ENCODE measurements around the gene INSYN2B.

Gene INSYN2B

DNA sequence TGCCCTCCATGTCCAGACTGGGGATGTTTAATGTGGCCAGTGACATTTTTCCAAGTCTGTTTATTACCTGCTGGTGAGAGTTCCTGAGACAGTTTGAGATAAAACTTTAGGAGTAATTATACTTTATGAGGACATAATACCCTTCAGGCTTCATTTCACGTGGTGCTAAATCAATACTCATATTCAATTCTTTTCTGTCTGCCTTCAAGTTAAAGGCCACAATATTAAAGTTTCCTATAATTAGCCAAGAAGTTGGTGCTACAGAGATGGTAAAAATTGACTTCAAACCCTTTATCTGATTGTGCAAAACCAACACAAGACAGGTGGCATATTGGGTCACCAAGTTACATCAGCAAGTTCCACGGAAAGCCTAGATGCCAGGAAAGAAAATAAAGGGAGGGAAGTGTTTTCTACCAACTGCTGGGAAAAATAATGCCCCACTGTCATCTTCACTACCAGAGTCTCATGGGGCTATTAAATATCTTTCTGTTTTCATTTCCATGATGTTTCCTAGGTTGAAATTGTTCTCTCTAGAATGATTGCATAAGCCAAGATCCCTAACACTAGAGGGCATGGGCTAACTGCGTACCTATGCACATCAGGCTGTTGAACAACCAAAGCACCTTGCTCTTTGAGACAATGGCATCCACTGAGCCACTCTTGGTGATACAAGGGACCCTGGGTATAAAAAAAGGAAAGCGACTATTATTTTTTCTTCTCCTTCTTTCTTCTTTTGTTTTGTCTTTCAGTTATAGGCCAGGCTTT lies 68.7 kb downstream of the INSYN2B start:
- no peaks in the 10 kb centered on the region for H3K36me3 ChIP-seq (ENCODE audit: control insufficient read depth, insufficient read depth, low read length)
- H3K9ac ChIP-seq (ENCODE audit: low read depth, low read length), result no peak overlapping the region
- no peaks in the 10 kb centered on the region for H3K9me3 ChIP-seq (ENCODE audit: control insufficient read depth, insufficient read depth, low read length)
- no peaks in the 10 kb centered on the region for H3K27me3 ChIP-seq (ENCODE audit: control insufficient read depth, insufficient read depth, low read length)
- H3K4me1 ChIP-seq (ENCODE audit: control insufficient read depth, insufficient read depth, low read length), result peaks cover 6% of the 10 kb centered on the region; the same call in 1 of the 2 replicates
- no peak overlapping the region for H3K4me3 ChIP-seq (ENCODE audit: low read depth, low read length)
- H3K27ac ChIP-seq (ENCODE audit: low read depth, low read length), result no peak overlapping the region

DNA sequence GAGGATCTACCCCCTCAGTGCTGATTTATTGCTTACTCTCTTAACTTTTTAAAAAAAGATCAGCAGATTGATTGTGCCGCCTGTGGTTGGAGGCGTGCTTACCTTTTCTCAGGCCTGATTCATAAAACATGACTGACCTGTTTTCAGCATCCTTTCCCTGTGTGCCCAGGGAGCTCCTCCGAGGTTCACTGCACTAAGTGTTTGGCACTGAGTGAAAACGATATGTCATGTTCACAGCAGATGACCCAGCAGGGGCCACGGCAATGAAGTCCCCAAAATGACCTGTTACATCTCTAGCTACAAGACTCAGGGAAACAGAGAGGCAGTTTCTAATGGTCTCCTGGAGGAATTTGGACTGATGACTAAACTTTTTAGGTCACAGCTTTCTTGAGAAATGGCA lies 69.9 kb downstream of the INSYN2B start:
- Histone ChIP-seq H3K27me3 (ENCODE audit: control insufficient read depth, insufficient read depth, low read length) (no peaks in the 10 kb centered on the region), H3K27ac (ENCODE audit: low read depth, low read length) (no peak overlapping the region), H3K4me1 (ENCODE audit: control insufficient read depth, insufficient read depth, low read length) (peaks cover 6% of the 10 kb centered on the region; the same call in 1 of the 2 replicates), H3K4me3 (ENCODE audit: low read depth, low read length) (no peak overlapping the region), H3K9ac (ENCODE audit: low read depth, low read length) (no peak overlapping the region), H3K36me3 (ENCODE audit: control insufficient read depth, insufficient read depth, low read length) (no peaks in the 10 kb centered on the region), H3K9me3 (ENCODE audit: control insufficient read depth, insufficient read depth, low read length) (no peaks in the 10 kb centered on the region)

DNA sequence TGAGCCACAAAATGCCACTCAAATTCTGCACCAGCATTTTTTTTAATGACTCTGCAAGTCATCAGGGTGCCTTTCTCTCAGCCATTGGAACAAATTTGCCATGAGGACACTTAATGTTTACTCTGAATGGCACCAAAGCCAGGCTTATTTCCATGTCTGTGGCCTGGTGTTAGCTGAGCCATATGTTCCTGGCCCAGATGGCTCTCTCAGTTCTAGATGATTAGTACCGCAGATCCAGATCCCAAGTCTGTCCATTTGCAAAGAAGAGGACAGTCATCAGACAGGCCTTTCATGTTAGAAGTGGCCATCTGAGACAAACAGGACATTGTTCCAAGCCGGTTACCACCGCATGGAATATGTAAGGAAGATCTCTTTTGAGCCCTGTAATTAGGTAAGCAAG lies 70.3 kb downstream of the INSYN2B start:
- Histone ChIP-seq H3K9me3 (ENCODE audit: control insufficient read depth, insufficient read depth, low read length) (no peaks in the 10 kb centered on the region), H3K36me3 (ENCODE audit: control insufficient read depth, insufficient read depth, low read length) (no peaks in the 10 kb centered on the region), H3K9ac (ENCODE audit: low read depth, low read length) (no peak overlapping the region), H3K27ac (ENCODE audit: low read depth, low read length) (no peak overlapping the region), H3K4me3 (ENCODE audit: low read depth, low read length) (no peak overlapping the region), H3K27me3 (ENCODE audit: control insufficient read depth, insufficient read depth, low read length) (no peaks in the 10 kb centered on the region), H3K4me1 (ENCODE audit: control insufficient read depth, insufficient read depth, low read length) (peaks cover 6% of the 10 kb centered on the region; the same call in 1 of the 2 replicates)

- H3K4me3 ChIP-seq (ENCODE audit: low read depth, low read length), result no peak overlapping the region
- H3K36me3 ChIP-seq (ENCODE audit: control insufficient read depth, insufficient read depth, low read length), result no peaks in the 10 kb centered on the region
- H3K9ac ChIP-seq (ENCODE audit: low read depth, low read length), result no peak overlapping the region
- no peak overlapping the region for H3K27ac ChIP-seq (ENCODE audit: low read depth, low read length)
- H3K4me1 ChIP-seq (ENCODE audit: control insufficient read depth, insufficient read depth, low read length), result peaks cover 6% of the 10 kb centered on the region; the same call in 1 of the 2 replicates
- no peaks in the 10 kb centered on the region for H3K27me3 ChIP-seq (ENCODE audit: control insufficient read depth, insufficient read depth, low read length)
- H3K9me3 ChIP-seq (ENCODE audit: control insufficient read depth, insufficient read depth, low read length), result no peaks in the 10 kb centered on the region
These were observed 71.4 kb downstream of the INSYN2B start for GRCh38 chr5:169908864-169909263.

DNA sequence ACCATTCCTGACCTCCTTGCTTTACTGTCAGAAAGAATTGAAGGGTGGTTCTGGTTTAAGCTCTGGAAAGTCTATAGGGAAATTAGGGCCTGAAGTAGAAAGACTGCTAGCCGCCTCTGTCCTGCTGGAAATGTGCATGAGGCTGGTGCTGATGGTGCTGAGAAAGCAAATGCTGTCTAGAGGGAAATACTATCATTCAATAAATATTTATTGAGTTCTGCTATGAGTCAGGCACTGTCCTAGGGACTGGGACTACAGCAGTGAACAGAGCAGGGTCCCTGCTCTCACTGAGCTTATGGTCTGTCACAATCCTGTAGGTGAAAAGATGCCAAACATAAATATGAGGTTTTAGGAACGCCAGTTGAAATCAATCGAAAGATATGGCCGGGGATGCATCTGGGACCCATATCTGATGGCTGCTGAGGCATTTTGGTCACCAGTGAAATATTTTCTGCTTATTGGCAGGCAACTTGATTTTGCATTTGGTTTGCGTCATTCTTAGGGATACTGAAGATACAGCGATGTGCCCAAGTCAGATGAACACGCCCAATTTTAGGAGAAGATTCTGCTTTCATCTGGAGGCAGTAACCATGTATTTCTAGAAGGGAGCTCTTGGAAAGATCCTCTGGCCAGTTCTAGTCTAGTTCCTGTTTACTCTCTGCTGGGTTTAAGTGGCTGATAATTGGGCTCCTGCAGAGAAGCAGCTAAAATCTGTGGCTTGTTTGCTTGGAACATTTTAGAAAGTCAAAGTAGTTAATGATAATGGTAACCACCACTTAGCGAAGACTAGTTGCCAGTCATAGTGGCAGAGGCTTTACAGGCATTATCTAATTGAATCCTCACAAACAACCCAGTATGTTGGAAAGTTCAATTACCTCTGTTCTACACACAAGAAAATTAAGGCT lies 73.3 kb downstream of the INSYN2B start:
- peaks cover 6% of the 10 kb centered on the region; the same call in 1 of the 2 replicates for H3K4me1 ChIP-seq (ENCODE audit: control insufficient read depth, insufficient read depth, low read length)
- no peak overlapping the region for H3K4me3 ChIP-seq (ENCODE audit: low read depth, low read length)
- H3K36me3 ChIP-seq (ENCODE audit: control insufficient read depth, insufficient read depth, low read length), result no peaks in the 10 kb centered on the region
- H3K9ac ChIP-seq (ENCODE audit: low read depth, low read length), result no peak overlapping the region
- H3K9me3 ChIP-seq (ENCODE audit: control insufficient read depth, insufficient read depth, low read length), result no peaks in the 10 kb centered on the region
- H3K27ac ChIP-seq (ENCODE audit: low read depth, low read length), result no peak overlapping the region
- no peaks in the 10 kb centered on the region for H3K27me3 ChIP-seq (ENCODE audit: control insufficient read depth, insufficient read depth, low read length)

GRCh38 chr5:169905017-169905416 lies 75.3 kb downstream of the INSYN2B start:
- no peaks in the 10 kb centered on the region for H3K9me3 ChIP-seq (ENCODE audit: control insufficient read depth, insufficient read depth, low read length)
- no peaks in the 10 kb centered on the region for H3K36me3 ChIP-seq (ENCODE audit: control insufficient read depth, insufficient read depth, low read length)
- H3K4me3 ChIP-seq (ENCODE audit: low read depth, low read length), result no peak overlapping the region
- no peak overlapping the region for H3K27ac ChIP-seq (ENCODE audit: low read depth, low read length)
- H3K4me1 ChIP-seq (ENCODE audit: control insufficient read depth, insufficient read depth, low read length), result peaks cover 6% of the 10 kb centered on the region; the same call in 1 of the 2 replicates
- H3K27me3 ChIP-seq (ENCODE audit: control insufficient read depth, insufficient read depth, low read length), result no peaks in the 10 kb centered on the region
- H3K9ac ChIP-seq (ENCODE audit: low read depth, low read length), result no peak overlapping the region

DNA sequence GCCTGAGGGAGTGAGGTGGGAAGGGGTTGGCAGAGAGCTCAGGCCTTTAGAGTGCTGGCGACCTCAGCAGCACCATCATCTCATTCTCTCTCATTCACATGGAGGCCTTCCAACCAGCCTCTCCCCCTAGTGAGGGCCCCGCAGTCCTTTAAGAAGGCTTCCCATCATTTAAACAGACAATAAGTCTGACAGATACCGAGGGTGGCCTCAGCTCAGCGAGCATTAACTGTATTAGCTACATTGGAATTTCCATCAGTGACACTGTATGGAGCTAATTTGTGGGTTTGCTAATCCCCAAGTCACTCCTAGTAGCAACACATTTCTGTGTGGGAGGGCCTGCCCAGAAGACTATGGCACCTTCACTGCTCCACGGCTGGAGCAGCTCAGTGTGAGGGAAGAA lies 75.8 kb downstream of the INSYN2B start:
- no peak overlapping the region for H3K9ac ChIP-seq (ENCODE audit: low read depth, low read length)
- no peaks in the 10 kb centered on the region for H3K36me3 ChIP-seq (ENCODE audit: control insufficient read depth, insufficient read depth, low read length)
- H3K27me3 ChIP-seq (ENCODE audit: control insufficient read depth, insufficient read depth, low read length), result no peaks in the 10 kb centered on the region
- peaks cover 6% of the 10 kb centered on the region; the same call in 1 of the 2 replicates for H3K4me1 ChIP-seq (ENCODE audit: control insufficient read depth, insufficient read depth, low read length)
- H3K4me3 ChIP-seq (ENCODE audit: low read depth, low read length), result no peak overlapping the region
- H3K27ac ChIP-seq (ENCODE audit: low read depth, low read length), result no peak overlapping the region
- no peaks in the 10 kb centered on the region for H3K9me3 ChIP-seq (ENCODE audit: control insufficient read depth, insufficient read depth, low read length)

- H3K27me3 ChIP-seq (ENCODE audit: control insufficient read depth, insufficient read depth, low read length), result no peaks in the 10 kb centered on the region
- H3K9ac ChIP-seq (ENCODE audit: low read depth, low read length), result no peak overlapping the region
- H3K36me3 ChIP-seq (ENCODE audit: control insufficient read depth, insufficient read depth, low read length), result no peaks in the 10 kb centered on the region
- no peak overlapping the region for H3K27ac ChIP-seq (ENCODE audit: low read depth, low read length)
- peaks cover 6% of the 10 kb centered on the region; the same call in 1 of the 2 replicates for H3K4me1 ChIP-seq (ENCODE audit: control insufficient read depth, insufficient read depth, low read length)
- no peak overlapping the region for H3K4me3 ChIP-seq (ENCODE audit: low read depth, low read length)
- H3K9me3 ChIP-seq (ENCODE audit: control insufficient read depth, insufficient read depth, low read length), result no peaks in the 10 kb centered on the region
These were observed 76.2 kb downstream of the INSYN2B start for GRCh38 chr5:169904059-169904458.

DNA sequence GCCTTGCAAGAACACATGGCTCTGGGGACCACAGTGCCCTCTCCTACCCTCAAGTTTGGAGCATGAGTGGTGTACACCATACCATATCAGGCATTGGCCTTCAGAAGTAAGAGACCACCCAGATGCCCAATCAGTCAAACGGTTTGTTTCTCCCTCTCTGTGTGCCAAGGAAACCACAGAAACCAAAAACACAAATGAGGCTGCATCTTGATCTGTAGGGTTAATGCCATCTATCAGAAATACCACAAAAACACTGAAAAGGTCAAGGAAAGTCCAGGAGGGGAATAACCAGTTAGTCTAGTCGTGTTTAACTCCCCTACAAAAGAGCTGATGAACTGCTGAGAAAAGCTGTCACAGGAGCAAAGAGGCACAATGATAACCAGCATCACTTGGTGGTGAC lies 78.4 kb downstream of the INSYN2B start:
- Histone ChIP-seq H3K36me3 (ENCODE audit: control insufficient read depth, insufficient read depth, low read length) (no peaks in the 10 kb centered on the region), H3K9me3 (ENCODE audit: control insufficient read depth, insufficient read depth, low read length) (no peaks in the 10 kb centered on the region), H3K4me3 (ENCODE audit: low read depth, low read length) (no peak overlapping the region), H3K9ac (ENCODE audit: low read depth, low read length) (no peak overlapping the region), H3K4me1 (ENCODE audit: control insufficient read depth, insufficient read depth, low read length) (no peaks in the 10 kb centered on the region), H3K27ac (ENCODE audit: low read depth, low read length) (no peak overlapping the region), H3K27me3 (ENCODE audit: control insufficient read depth, insufficient read depth, low read length) (no peaks in the 10 kb centered on the region)

- Histone ChIP-seq H3K4me1 (ENCODE audit: control insufficient read depth, insufficient read depth, low read length) (no peaks in the 10 kb centered on the region; the same call in 1 of the 2 replicates), H3K36me3 (ENCODE audit: control insufficient read depth, insufficient read depth, low read length) (no peaks in the 10 kb centered on the region), H3K9ac (ENCODE audit: low read depth, low read length) (no peak overlapping the region), H3K27me3 (ENCODE audit: control insufficient read depth, insufficient read depth, low read length) (no peaks in the 10 kb centered on the region), H3K9me3 (ENCODE audit: control insufficient read depth, insufficient read depth, low read length) (no peaks in the 10 kb centered on the region), H3K27ac (ENCODE audit: low read depth, low read length) (no peak overlapping the region), H3K4me3 (ENCODE audit: low read depth, low read length) (no peak overlapping the region)
These were observed 82.8 kb downstream of the INSYN2B start for GRCh38 chr5:169897481-169897880.

DNA sequence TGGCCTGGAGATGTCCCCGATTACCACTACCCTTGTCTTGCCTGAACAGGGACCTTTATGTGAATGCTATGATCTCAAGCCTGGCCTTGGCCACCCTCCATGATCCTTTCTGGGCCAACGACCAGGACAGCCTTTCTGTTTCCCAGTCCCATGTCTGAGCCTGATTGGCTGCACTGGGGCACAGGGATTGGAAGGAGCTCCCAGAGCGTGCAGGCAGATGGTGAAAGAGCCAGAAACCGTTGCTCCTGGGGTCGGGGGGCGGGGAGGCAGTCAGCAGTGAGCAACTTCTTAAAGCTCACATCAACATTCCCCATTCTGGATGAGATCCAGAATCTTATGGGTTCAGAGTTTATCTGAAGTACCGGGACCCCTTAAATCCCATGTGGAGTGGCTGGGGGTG lies 84.4 kb downstream of the INSYN2B start:
- H3K27ac ChIP-seq (ENCODE audit: low read depth, low read length), result no peak overlapping the region
- H3K9ac ChIP-seq (ENCODE audit: low read depth, low read length), result no peak overlapping the region
- H3K9me3 ChIP-seq (ENCODE audit: control insufficient read depth, insufficient read depth, low read length), result no peaks in the 10 kb centered on the region
- no peak overlapping the region for H3K4me3 ChIP-seq (ENCODE audit: low read depth, low read length)
- H3K36me3 ChIP-seq (ENCODE audit: control insufficient read depth, insufficient read depth, low read length), result no peaks in the 10 kb centered on the region
- H3K27me3 ChIP-seq (ENCODE audit: control insufficient read depth, insufficient read depth, low read length), result no peaks in the 10 kb centered on the region
- no peaks in the 10 kb centered on the region; the same call in 1 of the 2 replicates for H3K4me1 ChIP-seq (ENCODE audit: control insufficient read depth, insufficient read depth, low read length)
